OCI-LY3 (cell line): ENCODE results near the gene CCL11.

Experiments used
- H2AFZ ChIP-seq: fragments of 200-600, 300-600 bp; shearing (Covaris generic); 2 replicates; pipeline ENCODE4 v1.6.0; 2014; ENCODE audit warnings: antibody characterized with exemption, low read depth, low read length
- H3K27ac ChIP-seq: fragments of 200-600, 300-600 bp; sonication (generic); 2 replicates; pipeline ENCODE4 v1.5.1; 2014; ENCODE audit warnings: mild to moderate bottlenecking, low read length, moderate library complexity, mixed read lengths
- H3K27me3 ChIP-seq: fragments of 200-600, 300-600 bp; sonication (generic); 2 replicates; pipeline ENCODE4 v1.6.1; 2014; ENCODE audit warnings: low read depth, low read length, mixed read lengths
- H3K36me3 ChIP-seq: fragments of 200-600, 300-600 bp; sonication (generic); replicated peaks from 2 replicates; pipeline ENCODE3; 2014; ENCODE audit warnings: low read depth, low read length, mixed read lengths
- H3K4me1 ChIP-seq: fragments of 300-600, 200-600 bp; sonication (generic); 2 replicates; pipeline ENCODE4 v1.6.1; 2014; ENCODE audit warnings: low read length, mixed read lengths
- H3K4me2 ChIP-seq: fragments of 200-600, 300-600 bp; sonication (generic); 2 replicates; pipeline ENCODE4 v1.6.1; 2014; ENCODE audit warnings: low read length, mixed read lengths
- H3K4me3 ChIP-seq: fragments of 300-600, 200-600 bp; sonication (generic); 2 replicates; pipeline ENCODE4 v1.5.1; 2014; ENCODE audit warnings: antibody characterized with exemption, mild to moderate bottlenecking, low read length, moderate library complexity
- H3K79me2 ChIP-seq: fragments of 300-600, 200-600 bp; shearing (Covaris generic); 2 replicates; pipeline ENCODE4 v1.6.1; 2014; ENCODE audit warnings: mild to moderate bottlenecking, low read length, mixed read lengths
- H3K9ac ChIP-seq: fragments of 300-600, 200-600 bp; shearing (Covaris generic); 2 replicates; pipeline ENCODE4 v1.6.0; 2014; ENCODE audit warnings: mild to moderate bottlenecking, low read length, moderate library complexity
- H3K9me3 ChIP-seq: fragments of 200-600, 300-600 bp; shearing (Covaris generic); 2 replicates; pipeline ENCODE4 v1.6.1; 2014; ENCODE audit warnings: low read length, mixed read lengths; ENCODE audit not compliant: insufficient read depth
- H4K20me1 ChIP-seq: fragments of 200-600, 300-600 bp; sonication (generic); 2 replicates; pipeline ENCODE4 v1.6.1; 2016; ENCODE audit warnings: low read length, mixed read lengths; ENCODE audit not compliant: insufficient read depth
- CTCF ChIP-seq: fragments of 200-600, 300-600 bp; sonication (generic); IDR thresholded peaks from 2 replicates; pipeline ENCODE4 v1.5.1; 2014; ENCODE audit warnings: antibody characterized with exemption, low read length, low read depth
- EZH2phosphoT487 ChIP-seq: fragments of 200-600 bp; shearing (Covaris generic); IDR thresholded peaks from 2 replicates; pipeline ENCODE4 v1.6.1; 2018; ENCODE audit warnings: antibody characterized with exemption, mixed run types, low read depth

The CCL11 gene

GRCh38 chr17:34308371-34308770, 22.8 kb downstream of the CCL11 start:
- Histone ChIP-seq H3K4me1 (peaks cover 21% of the 10 kb centered on the region), H3K4me2 (no peak overlapping the region)

GRCh38 chr17:34311291-34311690, 25.7 kb downstream of the CCL11 start:
- Histone ChIP-seq H2AFZ (no peak overlapping the region), H3K9me3 (no peaks in the 10 kb centered on the region), H3K27ac (no peak overlapping the region), H3K4me1 (peaks cover 40% of the 10 kb centered on the region), H3K4me2 (no peak overlapping the region), H3K4me3 (no peak overlapping the region), H4K20me1 (no peaks in the 10 kb centered on the region), H3K9ac (no peak overlapping the region), H3K36me3 (no peaks in the 10 kb centered on the region), H3K27me3 (peaks cover 57% of the 10 kb centered on the region), H3K79me2 (no peaks in the 10 kb centered on the region)
- TF ChIP-seq CTCF = no peak
- no peak for TF ChIP-seq EZH2phosphoT487

More at GRCh38 chr17:34308371-34308770, 22.8 kb downstream of the CCL11 start:
- Histone ChIP-seq H3K9me3 (no peaks in the 10 kb centered on the region), H4K20me1 (no peaks in the 10 kb centered on the region), H3K4me3 (no peak overlapping the region), H3K79me2 (no peaks in the 10 kb centered on the region), H3K27me3 (peaks cover 32% of the 10 kb centered on the region), H2AFZ (no peak overlapping the region), H3K36me3 (no peaks in the 10 kb centered on the region), H3K27ac (no peak overlapping the region), H3K9ac (no peak overlapping the region)
- TF ChIP-seq CTCF (no peak), EZH2phosphoT487 (no peak)

GRCh38 chr17:34312080-34312479, 26.5 kb downstream of the CCL11 start:
- TF ChIP-seq CTCF (no peak), EZH2phosphoT487 (no peak)
- peaks cover 32% of the 10 kb centered on the region for H3K4me1 ChIP-seq
- no peaks in the 10 kb centered on the region for H3K36me3 ChIP-seq
- no peak overlapping the region for H3K9ac ChIP-seq
- H3K27ac ChIP-seq = no peak overlapping the region
- H3K4me2 ChIP-seq = no peak overlapping the region
- H4K20me1 ChIP-seq = no peaks in the 10 kb centered on the region
- H3K9me3 ChIP-seq = no peaks in the 10 kb centered on the region
- no peaks in the 10 kb centered on the region for H3K79me2 ChIP-seq
- no peak overlapping the region for H2AFZ ChIP-seq
- H3K27me3 ChIP-seq = peaks cover 56% of the 10 kb centered on the region
- no peak overlapping the region for H3K4me3 ChIP-seq

GRCh38 chr17:34313164-34313563, 27.6 kb downstream of the CCL11 start:
- H4K20me1 ChIP-seq = no peaks in the 10 kb centered on the region
- peaks cover 22% of the 10 kb centered on the region for H3K4me1 ChIP-seq
- H3K27me3 ChIP-seq = peaks cover 61% of the 10 kb centered on the region
- H3K27ac ChIP-seq = no peak overlapping the region
- no peaks in the 10 kb centered on the region for H3K36me3 ChIP-seq
- no peak overlapping the region for H3K4me2 ChIP-seq
- H3K9me3 ChIP-seq = no peaks in the 10 kb centered on the region
- TF ChIP-seq EZH2phosphoT487 = no peak
- TF ChIP-seq CTCF = no peak
- no peaks in the 10 kb centered on the region for H3K79me2 ChIP-seq
- H3K9ac ChIP-seq = no peak overlapping the region
- no peak overlapping the region for H3K4me3 ChIP-seq
- H2AFZ ChIP-seq = no peak overlapping the region
